ENCODE measurements around the gene C14orf132.

Gene C14orf132

GRCh38 chr14:96121660-96122395 is 82.7 kb downstream of the C14orf132 start:
- no peak for DNase-seq

GRCh38 chr14:96122496-96122895 is 83.3 kb downstream of the C14orf132 start:
- DNase-seq: no peak

GRCh38 chr14:96125536-96125935 is 86.4 kb downstream of the C14orf132 start:
- no peak for DNase-seq

DNA sequence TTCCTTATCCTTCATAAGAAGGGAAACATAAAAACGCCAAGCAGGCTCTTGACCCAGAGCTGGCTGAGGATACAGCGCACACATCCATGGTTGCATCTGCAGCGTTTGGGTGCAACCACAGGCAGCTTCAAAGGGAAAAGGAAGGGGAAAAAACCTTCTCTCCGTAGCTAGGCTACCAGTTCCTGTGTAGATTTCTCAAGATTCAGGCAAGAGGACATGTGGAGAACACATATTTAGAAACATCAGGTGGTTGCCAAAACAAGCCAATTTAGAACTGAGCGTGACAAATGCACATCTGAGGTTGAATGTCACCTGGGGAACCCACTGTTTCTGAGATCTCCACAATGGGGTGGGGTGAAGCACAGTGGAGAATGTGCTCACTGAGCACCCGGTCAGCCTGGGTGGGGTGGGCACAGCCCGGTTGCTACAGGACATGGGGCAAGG is 87.2 kb downstream of the C14orf132 start:
- DNase-seq: no peak

DNA sequence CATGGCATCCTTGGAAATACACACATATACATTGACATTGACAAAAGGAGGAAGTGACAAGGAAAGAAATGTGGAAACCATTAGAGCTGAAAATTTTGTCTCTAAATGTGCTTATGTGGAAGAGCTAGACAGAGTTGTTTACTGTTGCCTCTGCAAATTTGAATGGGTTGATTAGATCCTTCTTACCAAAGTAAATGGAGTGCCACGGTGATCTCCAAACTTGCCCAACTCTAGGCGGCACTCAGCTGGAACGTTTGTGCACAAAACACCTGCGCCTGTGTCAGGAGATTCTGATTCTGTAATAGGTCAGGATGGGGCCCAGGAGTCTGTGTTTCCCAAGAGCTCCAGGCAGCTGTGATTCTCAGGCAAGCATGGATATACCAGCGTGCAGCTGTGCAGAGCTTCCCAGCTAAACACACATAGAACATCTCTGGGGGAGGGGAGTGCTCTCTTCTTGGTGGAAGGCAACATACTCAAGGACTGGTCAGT is 87.7 kb downstream of the C14orf132 start:
- no peak for DNase-seq

DNA sequence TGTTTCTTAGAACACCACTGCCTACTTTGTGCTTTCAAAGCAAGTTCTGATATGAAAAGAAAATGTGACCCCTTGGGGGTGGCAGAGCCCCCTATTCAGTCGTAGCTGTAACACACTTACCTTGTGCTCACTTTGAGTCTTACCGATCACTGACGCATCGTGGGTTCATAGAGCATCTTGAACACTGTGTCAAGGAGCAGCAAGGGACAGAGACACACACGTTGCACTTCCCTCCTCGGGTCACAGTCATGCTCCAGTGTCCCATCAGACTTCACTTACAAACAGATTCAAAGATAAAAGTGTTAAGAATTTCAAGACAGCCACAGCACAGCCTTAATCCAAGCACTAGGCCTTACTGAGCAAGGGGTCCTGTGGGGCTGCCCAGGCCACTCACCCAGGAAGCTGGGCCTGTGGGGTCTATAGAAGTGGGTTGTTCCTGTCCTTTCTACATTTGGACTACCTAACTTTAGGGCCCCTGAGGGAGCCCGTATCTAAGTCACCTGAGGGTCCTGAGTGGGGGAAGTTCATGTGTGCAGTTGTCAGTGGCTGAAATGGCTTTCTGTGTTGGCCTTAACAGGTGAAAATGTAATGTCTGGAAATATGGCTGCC is 90.1 kb downstream of the C14orf132 start:
- DNase-seq: no peak

DNA sequence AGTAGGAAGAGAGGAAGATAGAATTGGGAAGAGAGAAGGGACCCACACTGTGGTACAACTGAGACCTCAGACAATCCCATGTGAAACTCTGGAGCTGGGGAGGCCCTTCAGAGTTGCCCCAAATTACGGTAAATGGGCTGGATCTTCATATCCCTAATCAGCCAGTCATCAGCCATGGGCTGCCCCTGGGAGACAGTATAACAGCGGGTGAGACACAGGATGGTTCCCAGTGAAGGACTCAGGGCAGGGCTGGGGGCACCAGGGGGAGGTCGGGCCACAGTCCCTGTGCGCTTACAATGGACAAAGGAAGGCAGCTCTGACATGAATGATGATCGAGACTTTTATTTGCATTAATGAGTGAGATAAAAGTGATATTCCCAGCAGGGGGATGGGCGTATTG is 91.2 kb downstream of the C14orf132 start:
- DNase-seq: no peak

GRCh38 chr14:96130854-96131253 is 91.7 kb downstream of the C14orf132 start:
- no peak for DNase-seq

DNA sequence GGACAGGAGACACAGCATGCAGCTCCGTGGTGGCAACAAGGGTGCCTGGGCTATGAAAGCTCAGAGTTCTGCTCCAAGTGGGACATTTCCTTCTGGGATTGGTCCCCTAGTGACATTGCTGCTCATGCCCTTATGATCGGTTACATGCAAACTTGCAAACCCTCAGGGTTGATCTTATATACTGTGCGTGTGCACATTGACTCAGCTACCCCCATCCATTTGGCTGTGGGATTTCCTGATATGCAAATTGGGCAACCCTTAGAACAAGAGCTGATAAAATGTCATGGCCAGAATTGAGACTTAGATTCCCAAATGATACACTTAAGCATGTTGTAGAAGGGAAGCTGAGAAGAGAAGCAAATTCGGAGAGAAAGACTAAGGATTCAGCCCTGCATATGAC is 92.7 kb downstream of the C14orf132 start:
- no peak for DNase-seq

- no peak for DNase-seq
Measured at GRCh38 chr14:96134508-96134907, 95.3 kb downstream of the C14orf132 start.

DNA sequence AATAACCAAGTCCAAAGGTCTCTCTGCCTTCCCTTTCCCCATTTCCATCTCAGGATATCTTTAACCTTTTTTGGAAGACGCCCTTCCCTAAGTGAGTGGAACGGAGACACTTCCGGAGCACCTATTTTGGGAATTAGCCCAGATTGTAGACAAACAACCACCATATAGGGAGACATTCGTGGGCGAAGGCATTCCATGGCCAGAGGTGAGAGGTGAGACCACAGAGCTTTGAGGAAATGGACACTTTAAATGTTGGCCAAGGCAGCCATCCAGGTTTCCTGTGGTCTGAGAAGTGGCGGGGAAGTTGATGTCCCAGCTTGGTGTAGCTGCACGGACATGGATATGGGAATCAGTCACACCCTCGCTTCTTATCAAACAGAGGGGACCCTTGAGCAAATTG is 96.1 kb downstream of the C14orf132 start:
- DNase-seq: no peak

- no peak for DNase-seq
Measured at GRCh38 chr14:96136371-96137005, 97.3 kb downstream of the C14orf132 start.

GRCh38 chr14:96138241-96138640 is 99.1 kb downstream of the C14orf132 start:
- no peak for DNase-seq

DNA sequence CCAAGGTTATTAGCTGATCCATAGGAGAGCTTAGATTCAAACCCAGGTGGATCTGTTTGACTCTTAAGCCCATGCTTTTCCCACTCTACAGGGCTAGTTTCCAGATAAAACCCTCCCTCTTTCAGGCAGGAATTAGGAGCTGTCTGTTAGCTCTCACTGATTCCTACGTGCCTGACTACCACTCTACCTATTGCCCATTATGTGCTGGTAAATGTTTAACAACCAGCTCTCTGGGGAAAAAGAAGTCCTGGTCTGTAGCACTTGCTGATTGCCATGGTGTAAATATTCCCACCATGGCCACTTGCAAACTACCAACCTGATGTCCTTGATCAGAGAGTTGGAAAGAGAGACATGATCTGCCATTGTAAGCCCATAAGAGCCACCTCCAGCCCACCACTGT is 100.0 kb downstream of the C14orf132 start:
- DNase-seq: no peak

DNA sequence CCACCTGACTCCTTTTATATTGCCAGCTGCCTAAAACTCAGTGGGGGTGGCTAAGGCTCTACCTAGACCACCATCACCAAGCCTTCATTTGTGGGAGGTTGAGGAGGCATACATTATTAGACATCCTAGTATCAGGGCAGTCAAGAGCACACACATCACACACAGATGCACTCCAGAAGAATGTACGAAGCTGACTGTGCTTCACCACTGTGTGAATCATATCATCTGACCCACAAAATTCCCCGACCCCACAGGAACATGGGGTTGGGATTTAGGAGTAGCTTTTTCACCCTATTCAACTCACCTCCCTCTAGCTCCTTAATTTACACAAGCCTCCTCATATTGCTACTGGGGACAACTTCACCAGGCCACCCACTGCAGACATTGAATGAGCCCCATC is 100.7 kb downstream of the C14orf132 start:
- no peak for DNase-seq

DNA sequence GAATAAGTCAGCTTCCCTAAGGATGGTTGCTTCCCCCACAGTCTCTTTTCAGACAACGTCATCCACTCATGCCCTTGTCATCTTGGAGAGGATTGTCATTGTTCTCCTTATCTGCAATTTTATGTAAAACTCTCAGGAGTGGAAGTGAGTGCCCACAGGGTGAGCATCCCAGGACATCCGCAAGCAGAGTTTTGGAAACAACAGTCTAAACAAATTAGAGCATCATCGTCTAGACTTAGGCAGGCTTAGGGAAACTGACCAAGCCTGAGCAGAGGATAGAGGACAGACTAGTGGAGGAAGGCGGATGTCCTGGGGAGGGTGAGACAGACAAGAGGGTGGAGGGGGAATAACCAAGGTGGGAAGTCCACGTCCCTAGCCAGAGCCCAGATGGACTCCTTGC is 101.8 kb downstream of the C14orf132 start:
- no peak for DNase-seq

Measured in NCI-H774 (cell line).